HCT116 (cell line): ENCODE results near the gene CCDC80. TPM values are rescaled to one million over a fixed set of nuclear protein-coding genes. Genes with fewer than 3 reads are reported as not detected.

Experiments used
- ATAC-seq: fragments of 200-7000 bp; cut with Tn5 transposase; 2 replicates; pipeline ENCODE4 v1.9.1; 2020; ENCODE audit warnings: mild to moderate bottlenecking, moderate library complexity
- BruUV-seq: library from RNA; stranded (reverse); fragments of 400-500 nt; replicated peaks from 2 replicates; lab custom pipeline; 2021; lab: Mats Ljungman, UMichigan
- CTCF ChIA-PET: fragments of 300-600 bp; sonication (Branson Sonifier 250); formaldehyde crosslinking; loops from one replicate; lab custom pipeline; 2021; ENCODE audit warnings: antibody characterized with exemption; lab: Charles Lee
- POLR2A ChIA-PET: fragments of 300-600, 350-600 bp; sonication (Branson Sonifier 250); formaldehyde crosslinking; loops from one replicate; lab custom pipeline; 2021; ENCODE audit warnings: antibody characterized with exemption; lab: Charles Lee
- RAD21 ChIA-PET, 2 experiments: fragments of 300-600 bp; sonication (Branson Sonifier 250); formaldehyde crosslinking; loops; one replicate each; lab custom pipeline; 2023; ENCODE audit warnings: low total read pairs in 2 of 2; ENCODE audit not compliant: uncharacterized antibody in 2 of 2, unreplicated experiment in 2 of 2, low non-redundant PET in 1 of 2; lab: Charles Lee
- DNase-seq: peaks from one replicate; pipeline ENCODE4 v3.0.0-alpha.2; 2010; ENCODE audit warnings: low read depth, low spot score
- H2AFZ ChIP-seq: fragments of 200-600 bp; shearing (Covaris generic), sonication (generic); 2 replicates; pipeline ENCODE4 v1.6.1; 2017; ENCODE audit warnings: low read depth, mixed run types, mixed read lengths, antibody characterized with exemption, low read length; ENCODE audit not compliant: poor library complexity, severe bottlenecking
- H3K27ac ChIP-seq: 2 replicates; pipeline ENCODE4 v1.5.1; 2012; ENCODE audit warnings: low read depth, low read length
- H3K27me3 ChIP-seq: fragments of 200-600 bp; sonication (generic); 2 replicates; pipeline ENCODE4 v1.6.1; 2016; ENCODE audit warnings: mixed run types, low read length, mixed read lengths; ENCODE audit not compliant: insufficient read depth
- H3K36me3 ChIP-seq, 2 experiments: fragments of 200-500 bp in 1 of 2; fragments of 200-600 bp in 1 of 2; sonication (Bioruptor generic) in 1 of 2; sonication (generic) in 1 of 2; 2 replicates each; pipeline versions ENCODE4 v1.5.1 to v1.6.1; 2014 to 2016; ENCODE audit warnings: low read length in 2 of 2, inconsistent platforms in 1 of 2, mixed read lengths in 1 of 2, mixed run types in 1 of 2; ENCODE audit not compliant: insufficient read depth in 2 of 2, control insufficient read depth in 1 of 2
- H3K4me1 ChIP-seq, 2 experiments: fragments of 200-600 bp in 1 of 2; sonication (generic) in 1 of 2; 2 replicates each; pipeline versions ENCODE4 v1.5.1 to v1.6.1; 2012 to 2017; ENCODE audit warnings: low read length in 2 of 2, inconsistent platforms in 1 of 2, mild to moderate bottlenecking in 1 of 2, mixed read lengths in 1 of 2, mixed run types in 1 of 2, moderate library complexity in 1 of 2; ENCODE audit not compliant: insufficient read depth in 2 of 2, control insufficient read depth in 1 of 2
- H3K4me2 ChIP-seq: fragments of 200-600 bp; sonication (generic); 2 replicates; pipeline ENCODE4 v1.6.1; 2017; ENCODE audit warnings: mixed run types, low read length, mixed read lengths
- H3K4me3 ChIP-seq, 2 experiments: fragments of 200-600 bp in 1 of 2; sonication (generic) in 1 of 2; replicated peaks in 1 of 2; 2 replicates each; pipeline ENCODE4 v1.5.1; 2011 to 2016; ENCODE audit warnings: low read length in 2 of 2, control low read depth in 1 of 2, low read depth in 1 of 2, mild to moderate bottlenecking in 1 of 2, mixed read lengths in 1 of 2, mixed run types in 1 of 2
- H3K79me2 ChIP-seq: fragments of 200-600 bp; sonication (generic); 2 replicates; pipeline ENCODE4 v1.6.1; 2017; ENCODE audit warnings: mild to moderate bottlenecking, mixed run types, low read length, moderate library complexity, mixed read lengths; ENCODE audit not compliant: insufficient read depth
- H3K9ac ChIP-seq: fragments of 200-600 bp; sonication (generic); 2 replicates; pipeline ENCODE4 v1.6.1; 2016; ENCODE audit warnings: low read length, mixed read lengths
- H3K9me2 ChIP-seq: fragments of 200-600 bp; sonication (generic), shearing (Covaris generic); 2 replicates; pipeline ENCODE4 v1.6.1; 2017; ENCODE audit warnings: mixed run types, mild to moderate bottlenecking, moderate library complexity; ENCODE audit not compliant: insufficient read depth
- H3K9me3 ChIP-seq, 2 experiments: fragments of 200-500 bp in 1 of 2; fragments of 200-600 bp in 1 of 2; sonication (Bioruptor generic) in 1 of 2; sonication (generic) in 1 of 2; 2 replicates each; pipeline ENCODE4 v1.6.1; 2014 to 2017; ENCODE audit warnings: low read length in 2 of 2, mixed read lengths in 2 of 2, inconsistent platforms in 1 of 2, low read depth in 1 of 2, mild to moderate bottlenecking in 1 of 2, mixed run types in 1 of 2, moderate library complexity in 1 of 2; ENCODE audit not compliant: control insufficient read depth in 1 of 2, insufficient read depth in 1 of 2
- H4K20me1 ChIP-seq: fragments of 200-600 bp; sonication (generic), shearing (Covaris generic); 2 replicates; pipeline ENCODE4 v1.6.1; 2017; ENCODE audit warnings: mixed run types, mild to moderate bottlenecking, moderate library complexity; ENCODE audit not compliant: insufficient read depth
- CEBPB ChIP-seq: IDR thresholded peaks from 2 replicates; pipeline ENCODE4 v1.6.1; 2012; ENCODE audit warnings: low read depth
- EGR1 ChIP-seq: IDR thresholded peaks from 2 replicates; pipeline ENCODE4 v1.6.1; 2012; ENCODE audit warnings: low read depth
- ELF1 ChIP-seq: IDR thresholded peaks from 2 replicates; pipeline ENCODE4 v1.6.1; 2012; ENCODE audit warnings: low read depth, borderline replicate concordance
- EZH2 ChIP-seq: fragments of 200-600 bp; sonication (generic); IDR thresholded peaks from 2 replicates; pipeline ENCODE4 v1.6.1; 2017; ENCODE audit warnings: antibody characterized with exemption, mixed run types
- EZH2phosphoT487 ChIP-seq: fragments of 200-600 bp; IDR thresholded peaks from 2 replicates; pipeline ENCODE4 v1.6.1; 2018; ENCODE audit warnings: antibody characterized with exemption, borderline replicate concordance
- FOSL1 ChIP-seq: IDR thresholded peaks from 2 replicates; pipeline ENCODE4 v1.6.1; 2012; ENCODE audit warnings: low read depth
- JUND ChIP-seq: IDR thresholded peaks from 2 replicates; pipeline ENCODE4 v1.6.1; 2012
- MAX ChIP-seq: IDR thresholded peaks from 2 replicates; pipeline ENCODE4 v1.6.1; 2012
- POLR2A ChIP-seq: IDR thresholded peaks from 2 replicates; pipeline ENCODE4 v1.7.0; 2011; ENCODE audit warnings: borderline replicate concordance; ENCODE audit not compliant: insufficient read depth, insufficient read length; ENCODE audit errors: extremely low read depth
- POLR2AphosphoS5 ChIP-seq: IDR thresholded peaks from 2 replicates; pipeline ENCODE4 v1.6.1; 2011; ENCODE audit warnings: mild to moderate bottlenecking, low read depth, low read length, moderate library complexity
- RAD21 ChIP-seq: IDR thresholded peaks from 2 replicates; pipeline ENCODE4 v1.6.1; 2012; ENCODE audit warnings: low read depth, mild to moderate bottlenecking
- REST ChIP-seq: IDR thresholded peaks from 2 replicates; pipeline ENCODE4 v1.6.1; 2012; ENCODE audit warnings: low read depth
- SIN3A ChIP-seq: IDR thresholded peaks from 2 replicates; pipeline ENCODE4 v1.6.1; 2012; ENCODE audit warnings: low read depth
- SP1 ChIP-seq: IDR thresholded peaks from 2 replicates; pipeline ENCODE4 v1.6.1; 2012; ENCODE audit warnings: low read depth
- TCF7L2 ChIP-seq: IDR thresholded peaks from 2 replicates; pipeline ENCODE4 v1.7.0; 2011; ENCODE audit warnings: borderline replicate concordance, inconsistent platforms; ENCODE audit not compliant: insufficient read depth, insufficient read length; ENCODE audit errors: extremely low read depth
- YY1 ChIP-seq: IDR thresholded peaks from 2 replicates; pipeline ENCODE4 v1.6.1; 2011; ENCODE audit warnings: low read length, low read depth, moderate library complexity, mild to moderate bottlenecking; ENCODE audit not compliant: insufficient replicate concordance; ENCODE audit errors: extremely low read depth
- ZFX ChIP-seq: fragments of 450-650 bp; IDR thresholded peaks from 2 replicates; pipeline ENCODE4 v1.6.1; 2017
- intact Hi-C: fragments of 100-400 bp; cut with micrococcal nuclease; formaldehyde crosslinking; loops from 2 replicates; pipeline ENCODE4 v1.10.0; 2022
- total RNA-seq: library from RNA; stranded (reverse); gene quantifications from one replicate; pipeline ENCODE4 v1.2.1, GENCODE V29; 2021; ENCODE audit not compliant: unreplicated experiment
- TF ChIP-seq, protein P1 (sequence below), 3 experiments: fragments of 200-600 bp in 1 of 3; sonication (generic) in 1 of 3; IDR thresholded peaks in 2 of 3; conservative IDR thresholded peaks in 1 of 3; 2 replicates each; pipeline ENCODE4 v1.5.1; 2012 to 2017; ENCODE audit warnings: low read depth in 2 of 3, low read length in 2 of 3, antibody characterized with exemption in 1 of 3, borderline replicate concordance in 1 of 3, control low read depth in 1 of 3, mild to moderate bottlenecking in 1 of 3, mixed read lengths in 1 of 3, mixed run types in 1 of 3, moderate library complexity in 1 of 3; ENCODE audit not compliant: insufficient read depth in 1 of 3

CCDC80 gene
- total RNA-seq, 1 experiment from 2014 or later, result 1.7 TPM

GRCh38 chr3:112585782-112586181 lies 55.2 kb downstream of the CCDC80 start:
- ChIA-PET RAD21 (no interaction called here), CTCF (no interaction called here), POLR2A (no interaction called here)
- Histone ChIP-seq H3K9ac (no peak overlapping the region), H3K4me3 (no peak overlapping the region), H3K4me1 (no peaks in the 10 kb centered on the region), H3K27me3 (no peaks in the 10 kb centered on the region), H4K20me1 (no peaks in the 10 kb centered on the region), H3K4me2 (no peak overlapping the region), H3K36me3 (0 out of 4 replicates have a peak, but pooled peaks cover 0 to 5% of the 10 kb centered on the region in 2 experiments), H3K9me3 (no peaks in the 10 kb centered on the region), H3K79me2 (no peaks in the 10 kb centered on the region), H3K9me2 (no peaks in the 10 kb centered on the region), H3K27ac (no peak overlapping the region), H2AFZ (no peak overlapping the region)
- no TSS peak for BruUV-seq
- intact Hi-C loops, result no loop called here
- no peak for TF ChIP-seq ZFX
- no peak for TF ChIP-seq JUND
- no peak for TF ChIP-seq POLR2AphosphoS5
- no peak for TF ChIP-seq RAD21
- no peak for TF ChIP-seq POLR2A
- no peak for TF ChIP-seq TCF7L2
- TF ChIP-seq, protein P1, sequence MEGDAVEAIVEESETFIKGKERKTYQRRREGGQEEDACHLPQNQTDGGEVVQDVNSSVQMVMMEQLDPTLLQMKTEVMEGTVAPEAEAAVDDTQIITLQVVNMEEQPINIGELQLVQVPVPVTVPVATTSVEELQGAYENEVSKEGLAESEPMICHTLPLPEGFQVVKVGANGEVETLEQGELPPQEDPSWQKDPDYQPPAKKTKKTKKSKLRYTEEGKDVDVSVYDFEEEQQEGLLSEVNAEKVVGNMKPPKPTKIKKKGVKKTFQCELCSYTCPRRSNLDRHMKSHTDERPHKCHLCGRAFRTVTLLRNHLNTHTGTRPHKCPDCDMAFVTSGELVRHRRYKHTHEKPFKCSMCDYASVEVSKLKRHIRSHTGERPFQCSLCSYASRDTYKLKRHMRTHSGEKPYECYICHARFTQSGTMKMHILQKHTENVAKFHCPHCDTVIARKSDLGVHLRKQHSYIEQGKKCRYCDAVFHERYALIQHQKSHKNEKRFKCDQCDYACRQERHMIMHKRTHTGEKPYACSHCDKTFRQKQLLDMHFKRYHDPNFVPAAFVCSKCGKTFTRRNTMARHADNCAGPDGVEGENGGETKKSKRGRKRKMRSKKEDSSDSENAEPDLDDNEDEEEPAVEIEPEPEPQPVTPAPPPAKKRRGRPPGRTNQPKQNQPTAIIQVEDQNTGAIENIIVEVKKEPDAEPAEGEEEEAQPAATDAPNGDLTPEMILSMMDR (IDR thresholded peaks at IDR 0.05 in 2 of 3, conservative IDR thresholded peaks at IDR 0.05 in 1 of 3; ENCODE audit: borderline replicate concordance in 1 of 3, insufficient read depth in 1 of 3, low read depth in 2 of 3, low read length in 2 of 3), result no peak
- no peak for TF ChIP-seq CEBPB
- TF ChIP-seq ELF1, result no peak
- no peak for TF ChIP-seq SIN3A
- no peak for TF ChIP-seq SP1
- TF ChIP-seq MAX, result no peak
- TF ChIP-seq EZH2phosphoT487, result no peak
- no peak for TF ChIP-seq YY1
- no peak for TF ChIP-seq EZH2
- no peak for TF ChIP-seq REST
- no peak for TF ChIP-seq EGR1
- no peak for TF ChIP-seq FOSL1
- ATAC-seq (no peak), DNase-seq (no peak)
